Activated naive CD4-positive, alpha-beta T cell treated with anti-CD3 and anti-CD28 coated beads for 36 hours (primary cell): ENCODE results near the gene KLF7. TPM values are rescaled to one million over a fixed set of nuclear protein-coding genes. Genes with fewer than 3 reads are reported as not detected.
"Not testable (repeated sequence)": the region's sequence is repeated elsewhere in the genome, so short reads cannot be mapped to it uniquely, and the experiment has no call there.

Experiments
- CTCF ChIA-PET: fragments of 350-600 bp; sonication (Branson Sonifier 250); formaldehyde crosslinking; loops from one replicate; lab custom pipeline; 2021; ENCODE audit warnings: antibody characterized with exemption; lab: Charles Lee
- DNase-seq: peaks from one replicate; pipeline ENCODE4 v3.0.0-alpha.2; 2020
- H3K27ac Mint-ChIP-seq: one replicate; pipeline ENCODE4 v1.8.0; 2021; ENCODE audit warnings: mild to moderate bottlenecking, mixed read lengths
- H3K27me3 Mint-ChIP-seq: one replicate; pipeline ENCODE4 v1.8.0; 2021; ENCODE audit warnings: low read depth, mixed read lengths
- H3K36me3 Mint-ChIP-seq: one replicate; pipeline ENCODE4 v1.8.0; 2021; ENCODE audit warnings: low read depth, mixed read lengths
- H3K4me1 Mint-ChIP-seq: one replicate; pipeline ENCODE4 v1.8.0; 2021; ENCODE audit warnings: low read depth, mixed read lengths
- H3K4me3 Mint-ChIP-seq: one replicate; pipeline ENCODE4 v1.8.0; 2021; ENCODE audit warnings: mild to moderate bottlenecking, moderate library complexity, mixed read lengths
- H3K9me3 Mint-ChIP-seq: one replicate; pipeline ENCODE4 v1.8.0; 2021; ENCODE audit warnings: mixed read lengths
- intact Hi-C: fragments of 100-400 bp; cut with micrococcal nuclease; formaldehyde crosslinking; loops from one replicate; pipeline ENCODE4 v1.15.1; 2023
- microRNA-seq: library from miRNA; unstranded; fragments of <30 nt; microRNA quantifications from one replicate; pipeline ENCODE4 v1.2.0, GENCODE V29; 2022; ENCODE audit warnings: borderline microRNAs expressed, borderline replicate concordance
- total RNA-seq, 2 experiments: library from RNA; stranded (reverse); gene quantifications; one replicate each; pipeline ENCODE4 v1.2.3, GENCODE V29; 2021

KLF7 gene
- total RNA-seq, 2 experiments from 2014 or later, result 30.1 to 32.2 TPM

- H3K9me3 Mint-ChIP-seq, result no peaks in the 10 kb centered on the region
- no peak overlapping the region for H3K4me3 Mint-ChIP-seq
- CTCF ChIA-PET, result interaction anchor here (0.6 to 1.1 kb wide), 2 partner anchors 91 to 590 kb away, joined by 3 to 4 read pairs; no protein-coding TSS in a partner anchor
- intact Hi-C loops, result loop anchor here (10.0 kb wide), 1 partner anchor 1002 kb away; no protein-coding TSS in a partner anchor
- no peak overlapping the region for H3K27ac Mint-ChIP-seq
- peaks cover 10% of the 10 kb centered on the region for H3K4me1 Mint-ChIP-seq
- H3K36me3 Mint-ChIP-seq, result no peaks in the 10 kb centered on the region
- no peak for DNase-seq
- peaks cover 4% of the 10 kb centered on the region for H3K27me3 Mint-ChIP-seq
These were observed 122.9 kb downstream of the KLF7 start for GRCh38 chr2:207042841-207043240.

GRCh38 chr2:207041786-207042554, 123.8 kb downstream of the KLF7 start:
- CTCF ChIA-PET, result interaction anchor here (0.6 kb wide), 2 partner anchors 242 to 591 kb away, joined by 3 read pairs; no protein-coding TSS in a partner anchor
- DNase-seq, result no peak
- Mint-ChIP-seq H3K27ac (no peak overlapping the region), H3K36me3 (no peaks in the 10 kb centered on the region), H3K4me3 (no peak overlapping the region), H3K27me3 (peaks cover 4% of the 10 kb centered on the region), H3K4me1 (peaks cover 6% of the 10 kb centered on the region), H3K9me3 (no peaks in the 10 kb centered on the region)
- intact Hi-C loops, result loop anchor here (10.0 kb wide), 1 partner anchor 1003 kb away; no protein-coding TSS in a partner anchor

GRCh38 chr2:207041279-207041678, 124.5 kb downstream of the KLF7 start:
- peaks cover 4% of the 10 kb centered on the region for H3K27me3 Mint-ChIP-seq
- intact Hi-C loops, result loop anchor here (10.0 kb wide), 1 partner anchor 1004 kb away; no protein-coding TSS in a partner anchor
- no peak for DNase-seq
- H3K27ac Mint-ChIP-seq, result no peak overlapping the region
- H3K4me3 Mint-ChIP-seq, result no peak overlapping the region
- no peaks in the 10 kb centered on the region for H3K4me1 Mint-ChIP-seq
- H3K9me3 Mint-ChIP-seq, result no peaks in the 10 kb centered on the region
- CTCF ChIA-PET, result no interaction called here
- no peaks in the 10 kb centered on the region for H3K36me3 Mint-ChIP-seq

GRCh38 chr2:207040696-207041095, 125.1 kb downstream of the KLF7 start:
- intact Hi-C loops, result loop anchor here (10.0 kb wide), 1 partner anchor 1004 kb away; no protein-coding TSS in a partner anchor
- Mint-ChIP-seq H3K27ac (no peak overlapping the region), H3K9me3 (no peaks in the 10 kb centered on the region), H3K27me3 (peaks cover 4% of the 10 kb centered on the region), H3K36me3 (no peaks in the 10 kb centered on the region), H3K4me3 (no peak overlapping the region), H3K4me1 (no peaks in the 10 kb centered on the region)
- no peak for DNase-seq
- CTCF ChIA-PET, result no interaction called here

GRCh38 chr2:207039225-207039624, 126.5 kb downstream of the KLF7 start:
- CTCF ChIA-PET, result no interaction called here
- DNase-seq, result no peak
- no peak overlapping the region for H3K4me3 Mint-ChIP-seq
- H3K27ac Mint-ChIP-seq, result no peak overlapping the region
- no peaks in the 10 kb centered on the region for H3K9me3 Mint-ChIP-seq
- intact Hi-C loops, result no loop called here
- no peaks in the 10 kb centered on the region for H3K4me1 Mint-ChIP-seq
- H3K27me3 Mint-ChIP-seq, result peaks cover 4% of the 10 kb centered on the region
- no peaks in the 10 kb centered on the region for H3K36me3 Mint-ChIP-seq

- Mint-ChIP-seq H3K27ac (no peak overlapping the region), H3K27me3 (peaks cover 4% of the 10 kb centered on the region), H3K4me1 (no peaks in the 10 kb centered on the region), H3K9me3 (peaks cover 3% of the 10 kb centered on the region), H3K4me3 (no peak overlapping the region), H3K36me3 (no peaks in the 10 kb centered on the region)
- CTCF ChIA-PET, result no interaction called here
- intact Hi-C loops, result no loop called here
- no peak for DNase-seq
These were observed 127.4 kb downstream of the KLF7 start for GRCh38 chr2:207038299-207038698.

- Mint-ChIP-seq H3K4me1 (no peaks in the 10 kb centered on the region), H3K27me3 (peaks cover 4% of the 10 kb centered on the region), H3K4me3 (no peak overlapping the region), H3K36me3 (no peaks in the 10 kb centered on the region), H3K27ac (no peak overlapping the region), H3K9me3 (peaks cover 7% of the 10 kb centered on the region)
- intact Hi-C loops, result no loop called here
- no peak for DNase-seq
- CTCF ChIA-PET, result no interaction called here
These were observed 127.9 kb downstream of the KLF7 start for GRCh38 chr2:207037896-207038295.

GRCh38 chr2:207037023-207037422, 128.7 kb downstream of the KLF7 start:
- H3K9me3 Mint-ChIP-seq, H3K4me3 Mint-ChIP-seq, DNase-seq, CTCF ChIA-PET, H3K27me3 Mint-ChIP-seq, intact Hi-C loops, H3K36me3 Mint-ChIP-seq, H3K27ac Mint-ChIP-seq, H3K4me1 Mint-ChIP-seq: not testable (repeated sequence)

GRCh38 chr2:207035875-207036274, 129.9 kb downstream of the KLF7 start:
- CTCF ChIA-PET, result interaction anchor here (1.2 kb wide), 1 partner anchor 11 kb away, joined by 3 read pairs; no protein-coding TSS in a partner anchor
- peaks cover 2% of the 10 kb centered on the region for H3K27me3 Mint-ChIP-seq
- H3K27ac Mint-ChIP-seq, result no peak overlapping the region
- H3K4me3 Mint-ChIP-seq, result no peak overlapping the region
- no peaks in the 10 kb centered on the region for H3K4me1 Mint-ChIP-seq
- no peak for DNase-seq
- no peaks in the 10 kb centered on the region for H3K36me3 Mint-ChIP-seq
- intact Hi-C loops, result no loop called here
- H3K9me3 Mint-ChIP-seq, result peaks cover 8% of the 10 kb centered on the region

GRCh38 chr2:207032490-207032889, 133.3 kb downstream of the KLF7 start:
- intact Hi-C loops, result no loop called here

More at GRCh38 chr2:207032490-207032889, 133.3 kb downstream of the KLF7 start:
- no peaks in the 10 kb centered on the region for H3K4me1 Mint-ChIP-seq
- no peak overlapping the region for H3K27ac Mint-ChIP-seq
- H3K27me3 Mint-ChIP-seq, result no peaks in the 10 kb centered on the region
- H3K4me3 Mint-ChIP-seq, result no peak overlapping the region
- no peaks in the 10 kb centered on the region for H3K36me3 Mint-ChIP-seq
- no peak for DNase-seq
- CTCF ChIA-PET, result no interaction called here
- peaks cover 8% of the 10 kb centered on the region for H3K9me3 Mint-ChIP-seq

Small RNA genes within 50 kb of the gene (microRNA-seq; reads per million reads assigned to microRNA genes)
- gene MIR2355 (12.1 reads per million, percentile 25 among the genes with 10 or more reads in this experiment), gene MIR7845 (not detected)

Other genes with a start within 250 kb of the KLF7 start
- not detected for gene CPO, start 226.4 kb downstream of the KLF7 start, total RNA-seq